IPS-11a (cell line): Measurements from ENCODE around the gene WIPF3.
"Not testable (repeated sequence)": the region's sequence is repeated elsewhere in the genome, so short reads cannot be mapped to it uniquely, and the experiment has no call there.

Experiments
- H3K4me3 ChIP-seq: one replicate; pipeline ENCODE4 v1.5.1; 2013; ENCODE audit warnings: low read depth, low read length, control low read depth

The WIPF3 gene

DNA sequence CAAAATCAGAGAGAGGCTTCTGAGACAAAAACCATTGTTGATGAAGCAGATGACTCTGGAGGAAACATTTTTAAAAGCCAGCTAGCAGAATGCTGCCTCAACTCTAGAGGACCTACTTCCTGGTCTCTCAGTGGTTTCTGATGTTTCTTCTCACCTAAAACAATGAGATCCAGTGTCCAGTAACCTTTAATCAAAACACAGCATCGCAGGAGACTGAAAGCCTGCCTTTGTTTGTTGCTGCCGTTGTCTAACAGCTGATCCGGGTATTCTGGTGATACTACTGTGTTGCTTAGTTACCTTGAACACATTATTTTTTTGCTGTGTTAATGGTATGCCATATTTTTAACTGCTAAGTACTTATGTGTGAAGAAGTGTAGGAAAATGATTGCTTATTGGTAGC, 70.9 kb downstream of the WIPF3 start:
- no peak overlapping the region for H3K4me3 ChIP-seq

DNA sequence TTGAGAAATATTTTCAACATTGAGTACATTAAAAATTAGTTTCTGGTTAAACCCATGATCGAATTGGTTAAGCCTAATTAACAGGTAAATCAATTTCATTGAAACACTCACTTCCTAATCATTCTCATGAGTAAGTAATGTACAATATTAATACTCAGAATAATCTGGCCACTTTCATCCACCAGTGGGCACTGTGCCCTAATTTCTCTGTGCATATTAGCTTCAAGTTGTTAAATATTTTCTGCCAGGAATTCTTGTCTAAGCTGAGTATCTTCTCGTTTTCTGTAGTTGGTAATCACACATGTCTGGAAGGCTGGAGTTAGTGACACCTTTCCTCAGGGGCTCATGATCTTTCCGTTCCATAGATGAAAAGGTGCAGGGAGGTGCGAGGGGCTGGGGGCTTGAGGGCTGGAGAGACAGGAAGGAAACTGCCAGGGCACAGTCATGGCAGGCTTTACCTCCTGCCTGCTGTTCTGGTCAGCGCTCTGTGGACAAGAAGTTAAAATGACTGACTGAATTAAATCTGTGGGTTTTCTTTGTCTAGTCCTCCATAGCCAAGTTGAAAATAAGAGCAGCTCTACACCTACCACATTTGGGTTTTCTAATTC, 71.9 kb downstream of the WIPF3 start:
- H3K4me3 ChIP-seq, result no peak overlapping the region

DNA sequence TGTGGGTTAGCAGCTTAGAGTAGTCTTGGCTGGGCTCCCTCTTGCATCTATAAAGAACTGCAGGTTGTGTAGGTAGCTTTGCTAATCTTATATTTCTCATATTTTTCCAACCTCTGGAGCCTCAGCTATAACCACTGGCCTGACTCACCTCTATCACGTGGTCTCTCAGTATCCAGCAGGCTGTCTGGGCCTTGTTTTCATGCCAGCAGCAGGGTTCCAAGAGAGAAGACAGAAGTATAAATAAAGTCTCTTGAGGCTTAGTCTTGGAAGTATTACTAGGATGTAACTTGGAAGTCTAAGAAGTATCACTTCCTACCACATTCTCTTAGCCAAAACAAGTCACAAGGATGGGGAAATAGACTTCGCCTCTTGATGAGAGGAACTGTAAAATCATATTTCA, 73.3 kb downstream of the WIPF3 start:
- H3K4me3 ChIP-seq, result no peak overlapping the region

DNA sequence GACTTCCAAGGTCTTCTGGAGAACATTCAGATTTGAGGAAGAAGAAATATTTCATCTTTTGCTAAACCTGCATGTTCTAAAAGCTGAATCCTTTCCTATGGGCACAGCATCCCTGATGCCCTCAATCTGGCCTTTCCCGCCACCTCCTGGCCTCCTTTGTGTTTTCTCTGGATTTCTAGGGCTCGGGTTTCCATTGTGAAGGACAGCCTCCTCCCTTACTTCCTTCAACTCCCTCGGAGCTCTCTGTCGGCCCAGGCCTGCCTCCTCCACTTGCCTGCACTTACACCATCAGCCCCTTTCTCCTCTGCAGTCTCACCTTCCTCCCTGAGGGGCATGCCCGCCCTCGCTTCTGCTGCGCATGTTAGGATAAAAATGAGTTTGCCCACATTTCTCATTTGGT, 75.4 kb downstream of the WIPF3 start:
- no peak overlapping the region for H3K4me3 ChIP-seq

DNA sequence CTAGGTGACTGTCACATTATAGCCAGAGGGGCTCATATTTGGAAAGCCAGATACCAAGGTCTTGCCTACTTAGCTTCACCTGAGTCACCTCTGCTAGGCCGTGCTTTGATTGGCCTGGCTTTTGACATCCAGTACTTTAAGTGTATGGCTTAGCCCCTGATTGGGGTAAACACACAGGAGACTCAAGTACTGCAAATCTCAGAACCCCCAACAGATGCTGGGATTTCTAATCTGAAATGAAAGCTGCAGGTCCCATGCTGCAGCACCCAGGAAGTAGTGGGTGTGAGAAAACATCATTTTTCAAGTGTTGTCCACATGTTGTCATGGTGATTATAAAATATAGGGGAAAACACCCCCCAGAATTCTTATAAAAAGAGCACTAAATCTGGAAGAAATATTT, 76.2 kb downstream of the WIPF3 start:
- H3K4me3 ChIP-seq, result no peak overlapping the region

DNA sequence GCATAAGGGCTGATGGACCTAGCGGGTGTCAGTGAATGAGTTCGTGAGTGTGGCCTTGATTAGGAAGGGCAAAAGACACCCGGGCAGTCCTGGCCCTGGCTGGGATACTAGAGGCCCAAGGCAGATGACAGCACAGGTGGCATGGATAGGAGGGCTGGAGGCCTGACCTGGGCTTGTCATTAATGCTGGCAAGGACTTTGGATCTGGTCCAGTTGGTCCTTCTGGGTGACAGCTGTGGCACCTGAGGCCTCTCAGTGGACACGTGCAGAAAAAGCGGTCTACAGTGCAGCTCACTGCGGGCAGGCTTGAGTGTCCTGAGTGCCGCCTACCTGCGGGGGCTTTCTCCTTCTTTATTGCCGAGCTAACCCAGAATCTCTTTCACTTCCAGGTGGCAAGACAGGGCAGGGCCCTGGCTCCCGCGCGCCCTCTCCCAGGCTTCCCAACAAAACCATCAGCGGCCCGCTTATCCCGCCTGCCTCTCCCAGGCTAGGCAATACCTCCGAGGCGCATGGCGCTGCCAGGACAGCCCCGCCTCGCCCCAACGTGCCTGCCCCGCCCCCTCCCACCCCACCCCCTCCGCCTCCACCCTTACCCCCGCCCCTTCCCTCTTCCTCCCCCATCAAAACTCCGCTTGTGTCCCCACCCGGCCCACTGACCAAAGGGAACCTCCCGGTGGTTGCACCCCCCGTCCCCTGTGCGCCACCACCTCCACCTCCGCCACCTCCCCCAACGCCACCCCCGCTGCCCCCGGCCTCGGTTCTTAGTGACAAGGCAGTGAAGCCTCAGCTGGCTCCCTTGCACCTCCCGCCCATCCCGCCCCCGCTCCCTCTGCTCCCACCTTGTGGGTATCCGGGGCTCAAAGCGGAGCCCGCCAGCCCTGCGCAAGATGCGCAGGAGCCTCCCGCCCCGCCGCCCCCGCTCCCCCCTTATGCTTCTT, 77.4 kb downstream of the WIPF3 start:
- H3K4me3 ChIP-seq, result peak overlapping the region; percentile 28

DNA sequence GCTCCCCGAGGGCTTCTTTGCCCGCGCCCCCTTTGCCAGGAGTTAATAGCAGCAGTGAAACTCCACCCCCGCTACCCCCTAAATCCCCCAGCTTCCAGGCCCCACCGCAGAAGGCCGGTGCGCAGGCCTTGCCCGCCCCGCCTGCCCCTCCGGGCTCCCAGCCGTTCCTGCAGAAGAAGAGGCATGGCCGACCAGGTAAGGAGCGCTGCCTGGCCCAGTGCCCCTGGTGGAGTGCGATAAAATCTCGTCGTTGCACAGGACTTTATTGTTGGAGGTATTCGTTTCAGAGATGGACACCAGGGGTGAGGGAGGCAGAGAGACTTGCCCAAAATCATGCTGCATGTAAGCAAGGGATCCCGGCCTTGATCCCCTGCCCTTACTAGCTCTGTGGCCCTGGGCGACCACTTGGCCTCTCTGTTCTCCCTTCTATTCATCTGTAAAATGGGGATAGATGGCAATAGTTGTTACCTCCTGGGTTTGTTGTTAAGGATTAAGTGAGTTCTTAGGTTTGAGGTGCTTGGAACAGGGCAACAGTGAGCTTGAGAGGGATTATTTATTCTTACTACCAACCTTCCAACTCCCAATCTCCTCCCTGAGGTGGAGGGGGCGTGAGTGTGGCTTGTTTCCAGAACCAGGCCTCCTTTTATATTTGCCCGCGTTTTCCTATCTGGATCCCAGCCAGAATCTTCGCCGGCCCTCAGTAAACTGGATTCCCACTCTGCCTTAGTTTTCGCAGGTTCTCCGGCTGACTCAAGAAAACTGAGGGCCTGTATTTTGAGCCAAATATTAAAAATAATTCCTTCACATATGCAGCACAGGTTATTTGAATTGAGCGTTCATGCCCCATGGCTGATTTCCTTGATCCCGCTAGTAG, 78.3 kb downstream of the WIPF3 start:
- H3K4me3 ChIP-seq, result peak overlapping the region; percentile 28

DNA sequence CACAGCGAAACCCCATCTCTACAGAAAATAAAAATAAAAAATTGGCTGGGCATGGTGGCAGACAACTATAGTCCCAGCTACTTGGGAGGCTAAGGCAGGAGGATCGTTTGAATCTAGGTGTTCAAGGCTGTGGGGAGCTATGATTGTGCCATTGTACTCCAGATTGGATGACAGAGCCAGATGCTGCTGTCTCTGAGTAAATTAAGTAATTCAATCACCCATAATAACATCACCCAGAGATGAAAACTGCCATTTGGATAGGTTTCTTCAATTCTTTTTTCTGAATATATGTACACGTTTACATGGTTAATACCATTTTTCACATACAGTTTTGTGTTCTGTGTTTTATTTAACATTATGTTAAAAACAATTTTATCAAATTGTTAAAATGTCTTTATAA, 79.3 kb downstream of the WIPF3 start:
- no peak overlapping the region for H3K4me3 ChIP-seq

DNA sequence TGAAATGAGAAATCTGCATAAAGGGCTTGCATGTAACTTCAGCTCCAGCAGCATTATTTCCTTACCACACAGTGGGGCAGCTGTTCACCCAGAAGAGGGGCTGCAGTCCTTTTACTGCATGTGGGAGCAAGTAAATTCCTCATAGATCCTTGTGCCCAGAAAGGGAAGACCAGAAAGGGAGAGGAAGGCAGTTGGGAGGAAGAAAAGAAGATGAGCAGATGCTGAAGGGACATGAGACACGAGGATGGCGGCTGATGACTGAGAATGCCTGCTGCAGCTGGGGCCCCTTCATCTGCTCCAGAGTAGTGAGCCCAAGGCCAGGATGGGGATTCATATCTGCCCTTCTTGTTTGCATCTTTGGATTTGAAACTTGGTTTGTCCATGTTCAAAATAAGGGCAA, 80.5 kb downstream of the WIPF3 start:
- no peak overlapping the region for H3K4me3 ChIP-seq

DNA sequence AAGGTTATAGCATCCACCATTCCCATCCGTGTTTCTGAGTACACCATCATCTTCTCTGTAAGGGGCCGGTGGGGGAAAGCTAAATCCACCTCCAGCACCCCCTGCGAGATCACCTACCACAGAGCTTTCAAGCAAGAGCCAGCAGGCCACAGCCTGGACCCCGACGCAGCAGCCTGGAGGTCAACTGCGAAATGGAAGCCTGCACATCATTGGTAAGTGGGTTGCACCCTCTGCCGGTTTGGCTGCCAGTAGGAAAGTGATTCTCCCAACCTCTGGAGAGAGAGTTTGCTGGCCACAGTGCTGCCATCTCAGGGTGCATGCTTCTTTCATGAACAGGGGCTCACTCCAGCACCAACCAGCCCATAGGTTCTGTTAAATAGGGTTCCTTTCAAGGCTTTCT, 81.7 kb downstream of the WIPF3 start:
- no peak overlapping the region for H3K4me3 ChIP-seq

DNA sequence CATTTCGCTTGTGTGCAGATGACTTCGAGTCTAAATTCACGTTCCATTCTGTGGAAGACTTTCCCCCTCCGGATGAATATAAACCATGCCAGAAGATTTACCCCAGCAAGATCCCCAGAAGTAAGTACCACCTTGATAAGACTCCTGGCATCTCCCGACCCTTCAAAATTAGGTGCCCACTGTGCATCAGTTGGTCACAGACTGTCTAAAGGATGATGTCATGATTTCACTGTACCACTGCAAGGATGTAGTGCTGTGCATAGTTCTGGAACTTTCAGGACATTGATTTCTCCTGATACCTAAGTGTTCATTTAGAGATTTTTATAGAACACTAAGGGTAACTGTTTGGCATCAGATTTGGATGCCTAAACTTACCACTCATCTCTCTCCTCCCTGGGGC, 83.0 kb downstream of the WIPF3 start:
- no peak overlapping the region for H3K4me3 ChIP-seq

DNA sequence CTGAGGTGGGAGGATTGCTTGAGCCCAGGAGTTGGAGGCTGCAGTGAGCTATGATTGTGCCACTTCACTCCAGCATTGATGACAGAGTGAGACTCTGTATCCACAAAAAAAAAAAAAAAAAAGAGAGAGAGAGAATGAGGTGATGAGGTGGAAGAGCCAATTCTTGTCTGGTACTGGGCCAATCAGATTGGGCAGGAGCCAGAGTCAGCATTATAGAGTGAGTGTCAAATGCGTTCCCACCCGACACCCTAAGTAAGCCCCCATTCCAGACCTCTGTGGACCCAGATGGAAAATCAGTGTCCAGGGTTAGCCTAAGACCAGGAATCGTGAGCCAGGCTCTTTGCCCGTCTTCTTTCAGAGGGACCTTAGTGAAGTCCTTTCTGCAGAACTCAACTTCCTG, 83.9 kb downstream of the WIPF3 start:
- H3K4me3 ChIP-seq, result no peak overlapping the region

DNA sequence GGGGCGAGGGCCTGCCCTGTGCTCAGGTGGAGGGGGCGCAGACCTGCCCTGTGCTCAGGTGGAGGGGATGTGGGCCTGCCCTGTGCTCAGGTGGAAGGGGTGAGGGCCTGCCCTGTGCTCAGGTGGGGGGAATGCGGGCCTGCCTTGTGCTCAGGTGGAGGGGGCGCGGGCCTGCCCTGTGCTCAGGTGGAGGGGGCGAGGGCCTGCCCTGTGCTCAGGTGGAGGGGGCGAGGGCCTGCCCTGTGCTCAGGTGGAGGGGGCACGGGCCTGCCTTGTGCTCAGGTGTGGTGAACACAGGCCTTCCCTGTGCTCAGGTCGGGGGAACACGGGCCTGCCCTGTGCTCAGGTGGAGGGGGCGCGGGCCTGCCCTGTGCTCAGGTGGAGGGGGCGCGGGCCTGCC, 84.5 kb downstream of the WIPF3 start:
- not testable (repeated sequence) for H3K4me3 ChIP-seq

DNA sequence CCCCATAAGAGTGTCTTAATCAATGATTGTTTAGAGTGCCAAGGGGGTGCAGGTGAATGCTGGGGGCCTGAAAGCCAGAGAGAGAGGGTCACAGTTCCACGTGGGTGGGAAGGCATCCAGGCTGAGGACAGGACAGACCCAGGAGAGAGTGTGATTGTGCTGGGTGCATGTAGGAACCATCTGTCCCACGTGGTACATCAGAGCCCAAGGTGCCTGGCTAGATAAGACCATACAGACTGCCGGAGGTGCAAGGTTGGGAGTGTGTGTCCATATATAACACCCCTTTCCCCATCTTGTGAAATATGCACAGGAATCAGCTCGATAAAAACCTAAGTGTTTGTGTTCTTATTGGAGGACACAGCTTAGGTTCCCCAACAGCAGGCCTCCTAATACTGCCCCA, 85.5 kb downstream of the WIPF3 start:
- no peak overlapping the region for H3K4me3 ChIP-seq

DNA sequence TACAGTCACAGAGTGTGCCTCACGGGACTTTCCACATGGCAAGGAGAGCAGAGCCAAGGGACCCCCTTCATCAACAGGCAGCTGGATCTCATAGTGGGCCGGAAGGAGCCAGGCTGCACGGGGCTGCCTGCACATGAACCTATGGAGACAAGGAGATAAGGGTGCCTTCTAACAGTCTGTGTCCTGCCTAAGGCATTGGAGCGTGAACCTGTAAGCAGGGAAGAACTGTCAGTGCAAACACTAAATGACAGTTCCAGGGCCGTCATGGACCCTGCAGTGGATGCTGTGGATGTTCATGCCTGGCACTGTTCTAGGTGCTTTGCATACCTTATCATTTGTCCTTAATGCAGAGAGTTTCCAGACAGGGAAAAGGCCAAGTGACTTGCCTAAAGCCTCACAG, 85.9 kb downstream of the WIPF3 start:
- no peak overlapping the region for H3K4me3 ChIP-seq

DNA sequence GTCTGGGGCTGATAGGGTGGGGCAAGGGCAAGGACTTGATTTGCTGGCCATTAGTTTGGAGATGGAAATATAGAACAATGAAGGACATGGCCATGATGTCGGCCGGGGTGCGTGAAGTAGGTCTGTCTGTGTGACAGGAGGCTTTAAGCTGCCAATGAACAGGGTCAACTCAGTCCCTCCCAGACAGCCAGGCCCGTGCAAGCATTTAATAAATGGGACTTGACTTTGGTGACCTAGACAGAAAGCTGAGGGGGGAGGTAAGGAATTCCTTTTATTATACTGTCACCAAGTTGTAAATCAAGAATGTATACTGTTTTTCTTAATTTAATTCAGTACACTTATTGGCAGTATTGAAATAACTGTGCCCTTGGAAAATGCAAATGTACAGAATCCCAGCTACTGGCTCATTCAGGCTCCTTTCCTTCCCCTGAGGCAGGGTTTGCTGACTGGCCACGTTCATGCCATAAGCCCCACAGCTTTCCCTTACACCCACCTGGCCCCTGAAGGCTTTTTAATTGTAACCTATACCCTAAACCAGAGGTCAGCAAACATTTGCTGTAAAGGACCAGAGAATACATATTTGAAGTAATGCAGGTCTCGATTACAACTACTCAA, 87.2 kb downstream of the WIPF3 start:
- H3K4me3 ChIP-seq, result no peak overlapping the region

DNA sequence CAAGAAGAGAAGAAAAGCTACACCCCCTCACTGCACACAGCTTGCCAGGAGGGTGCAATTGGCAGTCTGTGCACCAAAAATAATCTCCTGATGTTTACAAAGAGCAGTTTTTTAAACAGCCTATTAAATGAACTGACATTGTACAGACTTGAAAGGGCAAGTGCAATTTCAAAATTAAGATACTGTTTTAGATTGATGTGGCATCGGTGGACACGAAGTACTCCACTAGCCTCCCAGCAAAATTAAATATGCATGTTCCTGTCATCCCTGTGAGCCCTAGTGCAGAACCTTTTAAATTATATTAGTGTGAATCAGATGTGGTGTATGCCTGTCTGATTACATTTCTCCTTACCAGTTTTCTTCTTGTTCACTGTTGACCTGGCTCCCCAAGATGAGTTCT, 87.9 kb downstream of the WIPF3 start:
- H3K4me3 ChIP-seq, result no peak overlapping the region

DNA sequence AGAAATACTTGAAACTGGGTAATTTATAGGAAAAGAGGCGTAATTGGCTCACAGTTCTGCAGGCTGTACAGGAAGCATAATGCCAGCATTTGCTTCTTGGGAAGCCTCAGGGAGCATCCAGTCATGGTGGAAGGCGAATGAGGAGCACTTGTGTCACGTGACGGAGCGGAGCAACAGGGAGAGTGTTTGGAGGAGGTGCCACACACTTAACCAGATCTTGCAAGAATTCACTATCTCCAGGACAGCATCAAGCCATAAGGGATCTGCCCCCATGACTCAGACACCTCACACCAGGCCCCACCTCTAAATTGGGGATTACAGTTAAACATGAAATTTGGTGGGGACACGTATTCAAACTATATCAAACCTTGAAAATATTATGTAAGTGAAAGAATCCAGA, 89.3 kb downstream of the WIPF3 start:
- no peak overlapping the region for H3K4me3 ChIP-seq

DNA sequence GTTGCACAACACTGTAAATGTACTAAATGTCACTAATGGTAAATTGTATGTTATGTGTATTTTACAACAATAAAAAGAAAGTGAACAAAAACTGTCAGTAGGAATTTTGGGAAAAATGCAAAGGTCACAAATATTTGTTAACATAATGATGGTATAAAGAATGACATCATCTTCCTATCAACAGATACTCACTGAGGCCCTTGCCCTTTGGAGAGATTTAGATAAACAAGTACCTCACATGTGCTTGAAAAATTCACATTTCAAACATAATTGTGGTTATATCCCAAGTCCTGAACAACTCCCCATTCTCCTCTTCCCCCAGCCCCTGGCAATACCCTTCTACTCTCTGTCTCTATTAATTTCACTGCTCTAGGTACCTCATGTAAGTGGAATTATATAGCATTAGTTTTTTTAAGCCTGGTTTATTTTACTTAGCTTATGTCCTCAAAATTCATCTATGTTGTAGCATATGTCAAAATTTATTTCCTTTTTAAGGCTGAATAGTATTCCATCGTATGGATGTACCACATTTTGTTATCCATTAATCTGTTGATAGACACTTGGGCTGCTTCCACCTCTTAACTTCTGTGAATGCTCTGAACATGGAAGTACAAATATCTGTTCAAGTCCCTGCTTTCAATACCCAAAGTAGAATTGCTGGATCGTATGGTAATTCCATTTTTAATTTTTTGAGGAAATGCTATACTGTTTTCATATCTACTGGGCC, 90.5 kb downstream of the WIPF3 start:
- no peak overlapping the region for H3K4me3 ChIP-seq

DNA sequence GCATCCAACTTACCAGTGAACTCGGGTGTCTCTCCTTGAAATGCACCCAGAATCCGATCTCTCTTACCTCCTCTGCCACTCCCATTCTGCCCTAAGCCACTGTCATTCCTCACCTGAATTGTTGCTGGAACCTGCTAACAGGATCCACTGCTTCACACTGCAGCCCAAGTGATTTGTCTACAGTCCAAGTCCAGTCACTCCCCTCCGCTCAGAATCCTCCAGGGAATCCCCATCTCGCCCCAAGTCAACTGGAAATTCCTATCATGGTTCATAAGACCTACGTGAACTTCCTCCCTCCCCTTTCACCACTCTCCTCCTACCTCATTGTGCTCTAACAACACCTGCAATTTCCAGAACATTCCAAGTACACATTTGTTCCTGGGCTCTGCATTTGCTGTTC, 92.0 kb downstream of the WIPF3 start:
- no peak overlapping the region for H3K4me3 ChIP-seq

DNA sequence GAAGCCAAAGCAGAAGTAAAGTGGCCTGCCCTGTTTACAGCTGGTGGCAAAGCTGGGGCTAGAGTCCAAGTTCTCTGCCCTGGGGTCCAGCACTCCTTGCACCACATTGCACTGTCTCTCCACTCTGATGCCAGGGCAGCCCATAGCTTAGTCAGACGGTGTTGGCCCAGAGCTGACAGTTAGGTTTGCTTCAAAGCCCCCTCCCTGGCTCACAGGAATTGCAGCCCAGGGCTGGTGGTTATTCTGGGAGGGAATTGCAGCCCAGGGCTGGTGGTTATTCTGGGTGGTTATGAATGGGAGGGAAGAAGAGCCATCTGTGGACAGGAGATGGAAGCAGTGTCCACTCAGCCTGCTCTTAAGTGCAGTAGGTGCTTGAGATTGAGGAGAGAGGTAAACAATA, 94.4 kb downstream of the WIPF3 start:
- no peak overlapping the region for H3K4me3 ChIP-seq
